ENCODE data around the gene GAS2L1.

GAS2L1 gene

GRCh38 chr22:29299136-29299900 lies 7.1 kb upstream of the GAS2L1 start:
- H3K27me3 Mint-ChIP-seq = peaks cover 5% of the 10 kb centered on the region
- H3K9me3 Mint-ChIP-seq = no peaks in the 10 kb centered on the region
- no peaks in the 10 kb centered on the region for H3K4me1 Mint-ChIP-seq (ENCODE audit: low read depth)
- H3K27ac Mint-ChIP-seq = peak overlapping the region; percentile 9
- peaks cover 74% of the 10 kb centered on the region for H3K36me3 Mint-ChIP-seq (ENCODE audit: low read depth)
- DNase-seq = no peak
- no peak overlapping the region for H3K4me3 Mint-ChIP-seq

GRCh38 chr22:29300467-29300806 lies 6.0 kb upstream of the GAS2L1 start:
- no peak for DNase-seq
- peaks cover 16% of the 10 kb centered on the region for H3K27me3 Mint-ChIP-seq
- H3K4me1 Mint-ChIP-seq (ENCODE audit: low read depth) = no peaks in the 10 kb centered on the region
- H3K27ac Mint-ChIP-seq = no peak overlapping the region
- H3K4me3 Mint-ChIP-seq = no peak overlapping the region
- H3K9me3 Mint-ChIP-seq = no peaks in the 10 kb centered on the region
- peaks cover 62% of the 10 kb centered on the region for H3K36me3 Mint-ChIP-seq (ENCODE audit: low read depth)

- Mint-ChIP-seq H3K9me3 (no peaks in the 10 kb centered on the region), H3K4me1 (ENCODE audit: low read depth) (peaks cover 2% of the 10 kb centered on the region), H3K36me3 (ENCODE audit: low read depth) (peaks cover 57% of the 10 kb centered on the region), H3K27ac (peak overlapping the region; percentile 50), H3K4me3 (no peak overlapping the region), H3K27me3 (peaks cover 20% of the 10 kb centered on the region)
- DNase-seq = peak; percentile 49
These were observed 5.4 kb upstream of the GAS2L1 start for GRCh38 chr22:29300807-29301601.

GRCh38 chr22:29301716-29302401 lies 4.6 kb upstream of the GAS2L1 start:
- Mint-ChIP-seq H3K9me3 (no peaks in the 10 kb centered on the region), H3K27me3 (peaks cover 26% of the 10 kb centered on the region), H3K4me3 (no peak overlapping the region), H3K4me1 (ENCODE audit: low read depth) (peaks cover 7% of the 10 kb centered on the region), H3K36me3 (ENCODE audit: low read depth) (peaks cover 48% of the 10 kb centered on the region), H3K27ac (peak overlapping the region; percentile 50)
- peak; percentile 37 for DNase-seq

GRCh38 chr22:29302402-29302680 lies 4.1 kb upstream of the GAS2L1 start:
- H3K4me1 Mint-ChIP-seq (ENCODE audit: low read depth) = peaks cover 8% of the 10 kb centered on the region
- H3K27ac Mint-ChIP-seq = no peak overlapping the region
- H3K9me3 Mint-ChIP-seq = no peaks in the 10 kb centered on the region
- H3K27me3 Mint-ChIP-seq = peaks cover 26% of the 10 kb centered on the region
- no peak for DNase-seq
- H3K4me3 Mint-ChIP-seq = no peak overlapping the region
- peaks cover 43% of the 10 kb centered on the region for H3K36me3 Mint-ChIP-seq (ENCODE audit: low read depth)

- Mint-ChIP-seq H3K36me3 (ENCODE audit: low read depth) (peaks cover 38% of the 10 kb centered on the region), H3K4me1 (ENCODE audit: low read depth) (peaks cover 11% of the 10 kb centered on the region), H3K9me3 (no peaks in the 10 kb centered on the region), H3K4me3 (no peak overlapping the region), H3K27ac (peak overlapping the region; percentile 33), H3K27me3 (peaks cover 32% of the 10 kb centered on the region)
- no peak for DNase-seq
These were observed 3.6 kb upstream of the GAS2L1 start for GRCh38 chr22:29302681-29303465.

GRCh38 chr22:29305836-29306174 lies 645 bp upstream of the GAS2L1 start:
- H3K36me3 Mint-ChIP-seq (ENCODE audit: low read depth) = peaks cover 9% of the 10 kb centered on the region
- H3K4me1 Mint-ChIP-seq (ENCODE audit: low read depth) = peaks cover 20% of the 10 kb centered on the region
- no peak overlapping the region for H3K27ac Mint-ChIP-seq
- DNase-seq = no peak
- H3K27me3 Mint-ChIP-seq = peaks cover 32% of the 10 kb centered on the region
- no peaks in the 10 kb centered on the region for H3K9me3 Mint-ChIP-seq
- H3K4me3 Mint-ChIP-seq = peak overlapping the region; percentile 69

GRCh38 chr22:29306835-29307595 lies 565 bp downstream of the GAS2L1 start:
- Mint-ChIP-seq H3K4me1 (ENCODE audit: low read depth) (peaks cover 24% of the 10 kb centered on the region), H3K27me3 (peaks cover 37% of the 10 kb centered on the region), H3K9me3 (no peaks in the 10 kb centered on the region), H3K36me3 (ENCODE audit: low read depth) (no peaks in the 10 kb centered on the region), H3K4me3 (peak overlapping the region; percentile 69), H3K27ac (no peak overlapping the region)
- DNase-seq = no peak

- H3K27ac Mint-ChIP-seq = no peak overlapping the region
- peaks cover 24% of the 10 kb centered on the region for H3K4me1 Mint-ChIP-seq (ENCODE audit: low read depth)
- peak overlapping the region; percentile 67 for H3K4me3 Mint-ChIP-seq
- H3K9me3 Mint-ChIP-seq = no peaks in the 10 kb centered on the region
- H3K36me3 Mint-ChIP-seq (ENCODE audit: low read depth) = no peaks in the 10 kb centered on the region
- H3K27me3 Mint-ChIP-seq = peaks cover 44% of the 10 kb centered on the region
- DNase-seq = no peak
These were observed 1.2 kb downstream of the GAS2L1 start for GRCh38 chr22:29307596-29308147.

- H3K9me3 Mint-ChIP-seq = no peaks in the 10 kb centered on the region
- no peaks in the 10 kb centered on the region for H3K36me3 Mint-ChIP-seq (ENCODE audit: low read depth)
- H3K27me3 Mint-ChIP-seq = peaks cover 50% of the 10 kb centered on the region
These were observed 1.8 kb downstream of the GAS2L1 start for GRCh38 chr22:29308148-29308790.

GRCh38 chr22:29308791-29309262 lies 2.4 kb downstream of the GAS2L1 start:
- Mint-ChIP-seq H3K36me3 (ENCODE audit: low read depth) (no peaks in the 10 kb centered on the region), H3K4me3 (no peak overlapping the region), H3K27ac (no peak overlapping the region), H3K27me3 (peaks cover 55% of the 10 kb centered on the region), H3K9me3 (no peaks in the 10 kb centered on the region), H3K4me1 (ENCODE audit: low read depth) (peaks cover 33% of the 10 kb centered on the region)
- DNase-seq = no peak

More at GRCh38 chr22:29308148-29308790, 1.8 kb downstream of the GAS2L1 start:
- Mint-ChIP-seq H3K4me1 (ENCODE audit: low read depth) (peaks cover 27% of the 10 kb centered on the region), H3K27ac (no peak overlapping the region), H3K4me3 (no peak overlapping the region)
- no peak for DNase-seq

- no peak for DNase-seq
- H3K27ac Mint-ChIP-seq = no peak overlapping the region
- H3K27me3 Mint-ChIP-seq = peaks cover 56% of the 10 kb centered on the region
- H3K9me3 Mint-ChIP-seq = no peaks in the 10 kb centered on the region
- H3K36me3 Mint-ChIP-seq (ENCODE audit: low read depth) = no peaks in the 10 kb centered on the region
- peaks cover 39% of the 10 kb centered on the region for H3K4me1 Mint-ChIP-seq (ENCODE audit: low read depth)
- H3K4me3 Mint-ChIP-seq = no peak overlapping the region
These were observed 3.0 kb downstream of the GAS2L1 start for GRCh38 chr22:29309332-29310064.
